Spleen (tissue), 7 donors: ENCODE data around the gene GADD45GIP1.

Experiments used
- CTCF ChIP-seq, 11 experiments: fragments of 200-600 bp in 7 of 11; fragments of 450-650 bp in 4 of 11; sonication (generic) in 4 of 11; IDR thresholded peaks in 8 of 11; conservative IDR thresholded peaks in 3 of 11; 1 replicate in 7 of 11; 2 replicates in 4 of 11; pipeline versions ENCODE4 v1.4.0 to v1.8.0; 2016 to 2021; ENCODE audit warnings: antibody characterized with exemption in 11 of 11, inconsistent platforms in 4 of 11, mild to moderate bottlenecking in 1 of 11
- POLR2A ChIP-seq, 3 donors: fragments of 450-650 bp; IDR thresholded peaks; one replicate each; pipeline ENCODE4 v1.5.1; 2017; ENCODE audit warnings: antibody characterized with exemption in 3 of 3, mild to moderate bottlenecking in 1 of 3
- POLR2AphosphoS5 ChIP-seq, 3 donors: sonication (generic); formaldehyde crosslinking; IDR thresholded peaks; one replicate each; pipeline ENCODE4 v1.5.1; 2017; ENCODE audit warnings: antibody characterized with exemption in 3 of 3
- donor health status: DM: no; HTN: no; CAD: no; lungs with moderate emphysema.
- donor health status: DM: no; HTN: no; CAD: no.
- donor health status: DM: no; HTN: no; CAD: no.

- TF ChIP-seq POLR2AphosphoS5 (IDR thresholded peaks at IDR 0.05): peak in 1 of 3 donors; percentile 25
- TF ChIP-seq CTCF (IDR thresholded peaks at IDR 0.05 in 8 of 11, conservative IDR thresholded peaks at IDR 0.05 in 3 of 11): no peak
- TF ChIP-seq POLR2A (IDR thresholded peaks at IDR 0.05): no peak
These were observed 38.8 kb upstream of the GADD45GIP1 start for GRCh38 chr19:12995596-12996405.
